ES-I3 (cell line): Measurements from ENCODE around the gene SLC25A15.

Experiments
- H3K36me3 ChIP-seq: 2 replicates; pipeline ENCODE4 v1.6.1; 2013; ENCODE audit warnings: mild to moderate bottlenecking, low read length, control low read depth, moderate library complexity; ENCODE audit not compliant: insufficient read depth
- H3K4me1 ChIP-seq: 2 replicates; pipeline ENCODE4 v1.6.1; 2013; ENCODE audit warnings: mild to moderate bottlenecking, control low read depth, low read length; ENCODE audit not compliant: insufficient read depth
- H3K9ac ChIP-seq: 2 replicates; pipeline ENCODE4 v1.6.1; 2013; ENCODE audit warnings: low read depth, mild to moderate bottlenecking, low read length, moderate library complexity
- H3K9me3 ChIP-seq: 2 replicates; pipeline ENCODE4 v1.6.1; 2013; ENCODE audit warnings: mild to moderate bottlenecking, low read length, moderate library complexity; ENCODE audit not compliant: control insufficient read depth, insufficient read depth

The SLC25A15 gene

GRCh38 chr13:40789275-40790153 is at the start of gene SLC25A15:
Gene SLC25A15, plus strand, starts transcription at chr13:40789611. Its CDS starts 3,616 bp downstream, at chr13:40793227.
- peak within 1 kb of the TSS; percentile 75 for H3K9ac ChIP-seq
- no peaks in the 10 kb centered on the region; the same call in 1 of the 2 replicates for H3K4me1 ChIP-seq
- H3K9me3 ChIP-seq: no peaks in the 10 kb centered on the region
- no peaks in the 10 kb centered on the region for H3K36me3 ChIP-seq

GRCh38 chr13:40749327-40749726 is 40.1 kb upstream of the SLC25A15 start:
- Histone ChIP-seq H3K36me3 (no peaks in the 10 kb centered on the region; the same call in 1 of the 2 replicates), H3K4me1 (peaks cover 4% of the 10 kb centered on the region; the same call in 1 of the 2 replicates), H3K9ac (no peak overlapping the region), H3K9me3 (no peaks in the 10 kb centered on the region)

DNA sequence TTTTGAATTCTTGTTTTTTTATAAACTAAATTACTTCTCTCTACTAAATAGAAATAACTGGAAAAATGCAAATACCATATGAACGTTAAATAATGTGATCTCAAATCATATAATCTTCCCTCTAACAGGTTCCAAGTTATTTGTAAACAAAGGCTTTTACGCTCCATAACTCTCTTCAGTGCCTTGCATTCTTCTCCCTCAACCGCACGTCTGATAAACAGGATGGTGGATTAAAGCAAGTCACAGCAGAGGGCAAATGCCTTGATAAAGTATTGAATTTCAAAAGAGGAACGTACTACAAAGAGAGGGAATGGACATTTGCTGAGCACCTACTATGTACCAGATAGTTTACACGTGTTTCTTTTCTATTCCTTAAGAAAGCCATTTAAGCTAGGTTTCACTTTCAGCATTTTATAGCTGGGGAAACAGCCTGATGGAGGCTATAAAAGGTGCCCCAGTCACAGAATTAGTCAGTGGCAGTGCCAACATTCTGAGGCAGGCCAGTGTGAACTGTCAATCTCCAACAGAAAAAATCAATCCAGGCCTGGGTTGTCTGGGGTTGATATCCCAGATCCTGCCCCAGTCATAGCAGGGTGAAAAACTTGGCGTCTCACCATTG is 34.2 kb upstream of the SLC25A15 start:
- H3K9ac ChIP-seq: no peak overlapping the region
- no peaks in the 10 kb centered on the region for H3K9me3 ChIP-seq
- H3K36me3 ChIP-seq: peaks cover 7% of the 10 kb centered on the region
- no peaks in the 10 kb centered on the region for H3K4me1 ChIP-seq

DNA sequence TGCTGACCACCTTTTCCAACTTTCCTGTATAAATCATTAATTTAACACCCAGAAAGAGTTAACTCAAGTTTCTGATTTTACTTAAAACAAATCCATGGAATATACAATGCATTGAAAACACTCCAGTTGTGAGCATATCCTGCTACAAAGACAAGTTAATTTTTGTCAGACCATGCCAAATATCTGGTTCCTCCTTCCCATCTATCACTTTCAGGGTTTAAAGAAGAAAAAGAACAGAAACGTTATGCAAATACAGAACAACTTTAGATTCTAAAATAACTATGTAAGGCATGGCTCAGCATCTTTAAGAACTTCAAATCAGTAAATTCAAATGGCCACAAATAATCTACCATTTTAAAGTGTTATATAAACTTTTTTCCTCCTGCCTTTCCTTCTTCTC is 33.4 kb upstream of the SLC25A15 start:
- no peaks in the 10 kb centered on the region for H3K4me1 ChIP-seq
- H3K9ac ChIP-seq: no peak overlapping the region
- H3K36me3 ChIP-seq: peaks cover 7% of the 10 kb centered on the region
- H3K9me3 ChIP-seq: no peaks in the 10 kb centered on the region

- Histone ChIP-seq H3K9me3 (no peaks in the 10 kb centered on the region), H3K4me1 (no peaks in the 10 kb centered on the region), H3K9ac (no peak overlapping the region), H3K36me3 (peaks cover 9% of the 10 kb centered on the region)
Observed at GRCh38 chr13:40758811-40759210, 30.6 kb upstream of the SLC25A15 start.

GRCh38 chr13:40762849-40763248 is 26.6 kb upstream of the SLC25A15 start:
- H3K4me1 ChIP-seq: no peaks in the 10 kb centered on the region
- no peak overlapping the region for H3K9ac ChIP-seq
- no peaks in the 10 kb centered on the region for H3K9me3 ChIP-seq
- H3K36me3 ChIP-seq: peaks cover 11% of the 10 kb centered on the region

GRCh38 chr13:40764587-40765403 is 24.6 kb upstream of the SLC25A15 start:
- H3K36me3 ChIP-seq: peaks cover 9% of the 10 kb centered on the region; the same call in 1 of the 2 replicates
- H3K9me3 ChIP-seq: no peaks in the 10 kb centered on the region
- no peaks in the 10 kb centered on the region for H3K4me1 ChIP-seq
- H3K9ac ChIP-seq: no peak overlapping the region

GRCh38 chr13:40765602-40766001 is 23.8 kb upstream of the SLC25A15 start:
- no peaks in the 10 kb centered on the region for H3K9me3 ChIP-seq
- H3K36me3 ChIP-seq: peaks cover 9% of the 10 kb centered on the region; the same call in 1 of the 2 replicates
- H3K4me1 ChIP-seq: no peaks in the 10 kb centered on the region
- H3K9ac ChIP-seq: no peak overlapping the region

- Histone ChIP-seq H3K36me3 (peaks cover 3% of the 10 kb centered on the region; the same call in 1 of the 2 replicates), H3K9me3 (no peaks in the 10 kb centered on the region), H3K9ac (peak overlapping the region; percentile 76), H3K4me1 (no peaks in the 10 kb centered on the region)
Observed at GRCh38 chr13:40769970-40770369, 19.4 kb upstream of the SLC25A15 start.

GRCh38 chr13:40770609-40770933 is 18.8 kb upstream of the SLC25A15 start:
- Histone ChIP-seq H3K36me3 (peaks cover 3% of the 10 kb centered on the region; the same call in 1 of the 2 replicates), H3K9ac (peak overlapping the region; percentile 76), H3K9me3 (no peaks in the 10 kb centered on the region), H3K4me1 (no peaks in the 10 kb centered on the region)

- H3K9me3 ChIP-seq: no peaks in the 10 kb centered on the region
- peak within 1 kb of the TSS; percentile 76 for H3K9ac ChIP-seq
- peaks cover 3% of the 10 kb centered on the region; the same call in 1 of the 2 replicates for H3K36me3 ChIP-seq
- no peaks in the 10 kb centered on the region for H3K4me1 ChIP-seq
Observed at GRCh38 chr13:40770934-40771618, 18.3 kb upstream of the SLC25A15 start, which contains the start of gene MRPS31. Gene MRPS31, minus strand, starts transcription at chr13:40771190. Its CDS starts 54 bp downstream, at chr13:40771136.

DNA sequence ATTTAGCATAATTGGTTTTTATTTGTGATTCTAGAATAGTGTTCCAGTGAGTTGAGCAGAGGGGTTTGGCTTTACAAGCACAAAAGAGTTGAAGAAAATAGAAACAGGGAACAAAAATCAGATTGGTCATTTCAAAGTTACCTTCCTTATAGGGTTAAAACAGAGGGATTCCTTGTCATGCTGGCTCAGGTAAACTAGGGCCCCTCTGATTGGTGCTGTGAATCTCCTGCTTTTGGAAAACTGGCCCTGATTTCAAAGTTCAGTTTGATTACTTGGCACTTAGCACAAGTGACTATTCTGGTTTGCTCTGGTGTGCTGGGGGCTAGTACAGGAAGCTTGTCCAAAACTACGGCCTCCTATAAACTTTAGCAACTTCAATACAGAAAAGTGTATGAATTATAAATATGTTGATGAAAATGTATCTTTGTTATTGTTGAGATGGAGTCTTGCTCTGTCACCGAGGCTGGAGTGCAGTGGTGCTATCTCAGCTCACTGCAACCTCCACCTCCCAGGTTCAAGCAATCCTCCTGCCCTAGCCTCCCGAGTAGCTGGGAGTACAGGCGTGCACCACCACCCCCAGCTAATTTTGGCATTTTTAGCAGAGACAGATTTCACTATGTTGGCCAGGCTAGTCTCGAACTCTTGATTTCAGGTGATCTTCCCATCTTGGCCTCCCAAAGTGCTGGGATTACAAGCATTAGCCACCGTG is 16.5 kb upstream of the SLC25A15 start:
- no peak overlapping the region for H3K9ac ChIP-seq
- no peaks in the 10 kb centered on the region for H3K9me3 ChIP-seq
- no peaks in the 10 kb centered on the region; the same call in 1 of the 2 replicates for H3K4me1 ChIP-seq
- no peaks in the 10 kb centered on the region for H3K36me3 ChIP-seq

DNA sequence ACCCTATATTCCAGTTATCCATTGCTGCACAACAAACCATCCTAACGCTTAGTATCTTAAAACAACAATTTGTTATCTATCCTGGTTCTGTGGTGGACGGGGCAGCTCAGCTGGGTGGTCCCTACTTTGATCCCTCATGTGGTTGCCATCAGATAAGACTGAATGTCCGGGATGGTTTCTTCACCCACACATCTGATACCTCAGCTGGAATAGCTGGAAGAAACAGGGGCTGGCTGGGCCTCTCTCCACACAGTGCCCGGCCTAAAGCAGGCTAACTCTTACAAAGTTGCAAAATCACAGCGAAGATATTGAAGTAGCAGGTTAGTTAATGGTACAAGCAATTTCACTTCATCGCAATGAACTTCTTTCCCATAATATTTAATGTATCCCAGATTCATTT is 14.7 kb upstream of the SLC25A15 start:
- Histone ChIP-seq H3K9ac (no peak overlapping the region), H3K9me3 (no peaks in the 10 kb centered on the region), H3K36me3 (no peaks in the 10 kb centered on the region), H3K4me1 (no peaks in the 10 kb centered on the region; the same call in 1 of the 2 replicates)
